Right renal cortex interstitium (tissue), 3 donors: ENCODE measurements around the gene CMSS1. TPM values are rescaled to one million over a fixed set of nuclear protein-coding genes. Genes with fewer than 3 reads are reported as not detected.

Source experiments
- DNase-seq, 3 donors: peaks; one replicate each; pipeline ENCODE4 v3.0.0-alpha.2; 2013; ENCODE audit warnings: low read depth in 3 of 3, low spot score in 2 of 3
- polyA plus RNA-seq, 3 donors: library from polyadenylated mRNA; unstranded; fragments of 120-200 nt; gene quantifications; one replicate each; pipeline ENCODE4 v1.2.1, GENCODE V29; 2013; ENCODE audit not compliant: insufficient read length in 3 of 3

Gene CMSS1
- polyA plus RNA-seq, 3 donors = 39.7 to 48.9 (median 46.4) TPM

DNA sequence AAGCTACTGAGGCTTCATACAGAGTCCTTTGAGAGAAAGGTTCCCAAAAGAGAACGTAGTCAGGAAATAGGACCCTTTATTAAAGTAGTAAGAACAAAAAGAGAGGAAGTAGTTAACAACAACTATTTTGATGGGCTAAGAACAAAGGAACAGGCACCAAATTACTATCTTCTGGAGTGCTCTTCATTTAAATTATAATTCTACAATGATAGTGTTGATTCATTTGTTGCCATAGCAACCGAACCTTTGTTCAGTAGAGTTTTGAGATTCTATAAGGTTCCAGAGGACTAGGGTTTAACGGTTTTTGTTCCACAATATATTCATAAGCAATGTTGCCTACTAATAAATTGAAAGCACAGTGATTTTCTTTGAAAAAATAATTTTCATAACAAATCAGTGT, 78.8 kb downstream of the CMSS1 start:
- DNase-seq = no peak

- DNase-seq = no peak
Observed at GRCh38 chr3:99899603-99900002, 81.9 kb downstream of the CMSS1 start.

- no peak for DNase-seq
Observed at GRCh38 chr3:99900248-99900647, 82.6 kb downstream of the CMSS1 start.

GRCh38 chr3:99901200-99901926, 83.7 kb downstream of the CMSS1 start:
- DNase-seq = no peak

DNA sequence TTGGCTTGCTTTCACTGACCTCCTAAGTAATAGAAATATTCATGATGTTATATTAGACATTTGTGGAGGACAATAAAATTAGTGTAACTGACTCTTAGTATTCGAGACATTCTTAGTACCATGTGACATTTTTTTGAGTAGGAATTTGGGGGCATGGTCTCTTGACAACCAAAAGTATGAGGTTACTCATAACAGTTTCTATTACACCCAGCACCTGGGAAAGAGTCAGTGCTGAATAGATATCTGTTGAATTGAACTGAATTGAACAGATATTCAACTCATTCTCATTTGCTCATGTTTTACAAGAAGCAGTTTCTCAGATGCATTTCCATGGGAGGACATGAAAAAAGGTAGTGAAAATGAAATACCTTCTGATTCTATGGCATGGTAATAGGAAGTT, 84.4 kb downstream of the CMSS1 start:
- no peak for DNase-seq

DNA sequence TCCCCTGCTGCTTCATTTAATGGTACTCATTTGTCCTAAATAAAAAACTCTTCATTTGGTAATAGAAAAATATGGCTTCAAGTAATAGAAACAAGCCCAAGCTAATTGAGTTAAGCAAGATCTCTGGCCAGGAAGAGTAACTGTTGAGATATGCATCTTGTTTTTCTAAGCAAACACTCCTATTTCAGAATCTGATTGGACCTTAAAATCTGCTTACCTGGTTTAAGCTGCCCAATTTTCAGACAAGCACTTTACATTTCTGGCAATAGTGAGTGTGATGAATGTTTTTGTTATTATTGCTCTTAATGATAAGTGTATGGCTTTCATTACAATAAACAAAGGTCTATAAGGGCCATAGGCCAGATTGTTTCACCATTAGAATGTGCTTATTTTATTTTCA, 86.2 kb downstream of the CMSS1 start:
- no peak for DNase-seq

- no peak for DNase-seq
Observed at GRCh38 chr3:99907959-99908544, 90.4 kb downstream of the CMSS1 start.

- DNase-seq = no peak
Observed at GRCh38 chr3:99909714-99910495, 92.2 kb downstream of the CMSS1 start.

- DNase-seq = no peak
Observed at GRCh38 chr3:99910752-99911290, 93.2 kb downstream of the CMSS1 start.

- no peak for DNase-seq
Observed at GRCh38 chr3:99911433-99911832, 93.8 kb downstream of the CMSS1 start.

GRCh38 chr3:99915906-99916432, 98.3 kb downstream of the CMSS1 start:
- DNase-seq = no peak

DNA sequence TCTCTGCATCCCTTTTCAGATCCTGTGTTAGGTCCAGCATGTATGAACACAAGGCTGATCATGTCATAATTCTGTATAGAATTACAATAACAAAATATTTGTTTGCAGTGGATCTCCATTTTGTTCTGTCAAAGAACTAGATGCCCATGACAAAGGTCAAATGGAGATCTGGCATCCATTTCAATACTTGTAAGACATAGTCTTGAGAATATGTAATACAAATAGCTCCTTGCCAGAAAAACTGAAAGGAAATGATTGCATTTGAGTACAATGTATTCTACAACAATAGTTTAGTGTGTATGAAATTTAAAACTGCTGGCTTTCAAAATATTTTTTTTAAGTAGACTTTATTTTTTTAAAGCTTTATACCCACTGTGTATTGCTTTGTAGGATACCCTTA, 101.1 kb downstream of the CMSS1 start:
- no peak for DNase-seq

DNA sequence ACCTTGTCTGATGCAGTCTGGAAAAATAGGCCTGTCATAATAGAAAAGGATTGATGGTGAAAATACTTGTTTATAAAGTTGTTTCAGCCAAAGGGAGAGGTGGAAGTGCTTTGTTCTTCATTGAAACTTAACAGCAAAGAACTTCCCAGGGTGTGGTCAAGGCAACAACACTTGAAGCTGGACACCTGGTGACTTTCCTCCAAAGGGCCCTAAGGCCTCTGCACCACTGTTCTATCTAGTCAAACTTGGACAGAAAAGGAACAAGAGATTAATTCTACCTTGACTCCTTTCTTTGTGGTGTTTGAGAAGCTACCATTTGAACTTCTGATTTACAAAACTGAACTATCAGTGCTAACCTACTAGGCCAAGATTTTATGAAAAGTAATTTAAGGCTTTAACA, 102.0 kb downstream of the CMSS1 start:
- no peak for DNase-seq

- no peak for DNase-seq
Observed at GRCh38 chr3:99920481-99921376, 103.1 kb downstream of the CMSS1 start.

DNA sequence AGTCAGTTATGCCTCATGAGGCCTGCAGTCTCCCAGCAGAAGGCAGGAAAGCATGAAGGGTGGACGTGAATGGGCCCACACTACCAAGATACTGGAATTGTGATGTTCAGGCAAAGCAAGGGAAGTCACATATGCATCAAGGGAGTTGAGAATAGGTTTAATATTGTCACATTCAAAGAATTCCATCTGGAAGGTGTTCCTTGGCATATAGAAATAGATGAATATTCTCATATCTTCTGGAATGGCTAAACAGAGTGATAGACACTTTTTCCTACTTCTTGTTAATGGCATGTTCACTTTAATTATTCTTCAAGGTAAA, 103.7 kb downstream of the CMSS1 start:
- no peak for DNase-seq

DNA sequence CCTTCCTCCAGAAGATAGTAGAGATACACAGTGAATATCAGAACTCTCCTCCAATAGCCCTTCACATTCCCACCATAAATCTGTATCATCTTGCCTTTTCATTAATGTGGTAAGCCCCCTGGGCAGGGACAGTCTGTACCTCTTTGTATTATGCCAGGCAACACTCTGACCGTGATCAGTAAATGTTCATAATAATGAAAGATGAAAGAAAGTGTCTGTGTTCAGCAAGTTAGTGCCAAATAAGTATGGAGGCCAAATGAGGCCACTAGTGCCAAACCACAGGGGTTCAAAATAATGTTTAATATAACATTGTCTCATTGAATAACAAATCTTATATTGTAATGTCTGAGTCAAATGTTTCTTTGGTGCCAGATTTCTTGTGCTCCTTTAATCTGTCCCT, 104.3 kb downstream of the CMSS1 start:
- DNase-seq = no peak

GRCh38 chr3:99923873-99924272, 106.2 kb downstream of the CMSS1 start:
- no peak for DNase-seq

- DNase-seq = no peak
Observed at GRCh38 chr3:99925584-99926230, 108.0 kb downstream of the CMSS1 start.

DNA sequence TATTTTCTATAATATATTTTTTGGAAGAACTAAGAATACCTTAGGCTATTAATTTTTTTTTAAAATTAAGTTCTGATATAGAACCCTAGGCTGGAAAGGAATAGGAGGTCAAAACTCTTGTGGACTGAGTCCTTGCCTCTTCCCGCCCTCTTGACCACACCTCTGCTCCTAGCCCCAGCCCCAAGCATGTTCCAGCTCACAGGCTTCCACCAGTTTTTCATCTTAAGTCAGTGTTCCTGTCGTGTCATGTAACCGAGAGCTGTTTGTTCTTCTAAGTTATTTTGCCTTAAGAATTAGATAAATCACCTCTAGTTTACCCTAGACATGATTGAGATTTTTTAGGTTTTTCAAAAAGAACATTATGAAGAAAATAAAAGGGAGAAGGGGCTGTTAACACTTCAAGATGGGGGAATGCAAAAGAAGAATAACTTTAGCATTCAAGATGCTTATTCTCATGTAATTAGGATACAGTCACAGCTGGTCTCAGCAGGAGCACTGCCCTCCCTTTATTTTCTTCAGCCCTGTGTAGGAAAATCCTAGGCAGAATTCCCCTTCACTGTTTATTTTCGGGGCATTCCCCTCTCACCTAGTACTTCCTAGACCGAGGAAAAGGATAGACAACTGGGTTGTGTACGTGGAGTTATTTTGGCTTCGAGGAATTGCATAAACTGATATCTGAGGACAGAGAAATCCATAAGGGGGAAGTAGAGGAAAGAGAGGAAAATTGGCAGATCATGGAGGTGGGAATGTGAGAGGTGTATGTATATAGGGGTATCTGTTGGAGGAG, 110.2 kb downstream of the CMSS1 start:
- DNase-seq = no peak
